SK-N-SH (cell line): ENCODE measurements around the gene MRGPRX1. TPM values are rescaled to one million over a fixed set of nuclear protein-coding genes. Genes with fewer than 3 reads are reported as not detected.

Source experiments
- CTCF ChIA-PET: fragments of 300-600, 350-600 bp; formaldehyde crosslinking; extraction: SDS; loops from one replicate; lab custom pipeline; 2021; lab: Yijun Ruan, JAX
- POLR2A ChIA-PET: fragments of 350-600 bp; sonication (Branson Sonifier 250); formaldehyde crosslinking; extraction: SDS; loops from one replicate; lab custom pipeline; 2020; ENCODE audit warnings: antibody characterized with exemption, inconsistent platforms; lab: Yijun Ruan, JAX
- DNase-seq: peaks from one replicate; pipeline ENCODE4 v3.0.0; 2012
- H2AFZ ChIP-seq: fragments of 200-600 bp; sonication (generic); 2 replicates; pipeline ENCODE4 v1.8.1; 2016; ENCODE audit warnings: antibody characterized with exemption, mild to moderate bottlenecking, low read depth
- H3F3A ChIP-seq: fragments of 200-600 bp; sonication (generic); replicated peaks from 2 replicates; pipeline ENCODE3; 2016; ENCODE audit warnings: antibody characterized with exemption, mild to moderate bottlenecking; ENCODE audit not compliant: insufficient read depth
- H3K27ac ChIP-seq, 2 experiments: fragments of 200-500 bp in 1 of 2; fragments of 200-600 bp in 1 of 2; sonication (Bioruptor generic) in 1 of 2; sonication (generic), shearing (Covaris generic) in 1 of 2; 2 replicates each; pipeline versions ENCODE4 v1.5.1 to v1.6.1; 2014 to 2016; ENCODE audit warnings: low read depth in 2 of 2, inconsistent platforms in 1 of 2, low read length in 1 of 2, mild to moderate bottlenecking in 1 of 2, mixed read lengths in 1 of 2
- H3K27me3 ChIP-seq: fragments of 200-600 bp; sonication (generic), shearing (Covaris generic); 2 replicates; pipeline ENCODE4 v1.6.1; 2016; ENCODE audit warnings: mixed run types; ENCODE audit not compliant: insufficient read depth
- H3K36me3 ChIP-seq, 2 experiments: fragments of 200-500 bp in 1 of 2; fragments of 200-600 bp in 1 of 2; sonication (Bioruptor generic) in 1 of 2; sonication (generic) in 1 of 2; replicated peaks in 1 of 2; 2 replicates each; pipeline versions ENCODE3 to v1.5.1; 2014 to 2016; ENCODE audit warnings: low read length in 1 of 2, mild to moderate bottlenecking in 1 of 2; ENCODE audit not compliant: insufficient read depth in 2 of 2, control insufficient read depth in 1 of 2
- H3K4me1 ChIP-seq, 2 experiments: fragments of 200-500 bp in 1 of 2; fragments of 200-600 bp in 1 of 2; sonication (Bioruptor generic) in 1 of 2; sonication (generic), shearing (Covaris generic) in 1 of 2; 2 replicates each; pipeline versions ENCODE4 v1.5.1 to v1.6.1; 2014 to 2016; ENCODE audit warnings: low read depth in 1 of 2, low read length in 1 of 2, mixed run types in 1 of 2; ENCODE audit not compliant: insufficient read depth in 2 of 2, control insufficient read depth in 1 of 2
- H3K4me2 ChIP-seq: fragments of 200-600 bp; sonication (generic), shearing (Covaris generic); 2 replicates; pipeline ENCODE4 v1.6.1; 2017; ENCODE audit warnings: mixed run types
- H3K4me3 ChIP-seq, 2 experiments: fragments of 200-500 bp in 1 of 2; fragments of 200-600 bp in 1 of 2; sonication (Bioruptor generic) in 1 of 2; sonication (generic), shearing (Covaris generic) in 1 of 2; 2 replicates each; pipeline versions ENCODE4 v1.5.1 to v1.8.1; 2014 to 2016; ENCODE audit warnings: low read depth in 2 of 2, inconsistent platforms in 1 of 2, low read length in 1 of 2, mild to moderate bottlenecking in 1 of 2, mixed read lengths in 1 of 2, moderate library complexity in 1 of 2
- H3K79me2 ChIP-seq: fragments of 200-600 bp; sonication (generic); 2 replicates; pipeline ENCODE4 v1.8.1; 2017; ENCODE audit warnings: mild to moderate bottlenecking; ENCODE audit not compliant: insufficient read depth
- H3K9ac ChIP-seq: fragments of 200-600 bp; sonication (generic); 2 replicates; pipeline ENCODE4 v1.6.1; 2017; ENCODE audit warnings: mixed run types
- H3K9me2 ChIP-seq: fragments of 200-600 bp; sonication (generic); 2 replicates; pipeline ENCODE4 v1.6.1; 2017; ENCODE audit warnings: mixed run types
- H3K9me3 ChIP-seq: fragments of 200-600 bp; sonication (generic); 2 replicates; pipeline ENCODE4 v1.6.1; 2017; ENCODE audit warnings: mixed run types, mild to moderate bottlenecking, moderate library complexity
- H4K20me1 ChIP-seq: fragments of 200-600 bp; sonication (generic); 2 replicates; pipeline ENCODE4 v1.6.1; 2017; ENCODE audit warnings: mild to moderate bottlenecking, mixed run types; ENCODE audit not compliant: insufficient read depth
- ELF1 ChIP-seq: IDR thresholded peaks from 2 replicates; pipeline ENCODE4 v1.4.0; 2012
- GABPA ChIP-seq: IDR thresholded peaks from 2 replicates; pipeline ENCODE4 v1.4.0; 2012; ENCODE audit warnings: low read depth, mild to moderate bottlenecking
- GATA2 ChIP-seq: sonication (generic); formaldehyde crosslinking; IDR thresholded peaks from 2 replicates; pipeline ENCODE4 v1.5.0; 2020; ENCODE audit warnings: mild to moderate bottlenecking, missing genetic modification reagents
- JUND ChIP-seq: IDR thresholded peaks from 2 replicates; pipeline ENCODE4 v1.4.0; 2012
- MXI1 ChIP-seq: IDR thresholded peaks from 2 replicates; pipeline ENCODE4 v1.6.1; 2012; ENCODE audit warnings: mild to moderate bottlenecking, low read depth, low read length, improper control_type of control experiment
- NRF1 ChIP-seq: IDR thresholded peaks from 2 replicates; pipeline ENCODE4 v1.6.1; 2012; ENCODE audit warnings: low read depth, mild to moderate bottlenecking, low read length
- POLR2AphosphoS5 ChIP-seq: IDR thresholded peaks from 2 replicates; pipeline ENCODE4 v1.6.1; 2012; ENCODE audit warnings: low read depth, low read length
- RCOR1 ChIP-seq: fragments of 150-350 bp; IDR thresholded peaks from 2 replicates; pipeline ENCODE4 v1.6.1; 2017; ENCODE audit warnings: antibody characterized with exemption, low read length
- RFX5 ChIP-seq: IDR thresholded peaks from 2 replicates; pipeline ENCODE4 v1.6.1; 2012; ENCODE audit warnings: mild to moderate bottlenecking, improper control_type of control experiment, low read length
- SMC3 ChIP-seq: IDR thresholded peaks from 2 replicates; pipeline ENCODE4 v1.6.1; 2012; ENCODE audit warnings: low read depth, low read length, improper control_type of control experiment
- TEAD4 ChIP-seq: IDR thresholded peaks from 2 replicates; pipeline ENCODE4 v1.4.0; 2012; ENCODE audit warnings: mild to moderate bottlenecking, borderline replicate concordance; ENCODE audit not compliant: insufficient read depth
- YY1 ChIP-seq: IDR thresholded peaks from 2 replicates; pipeline ENCODE4 v1.4.0; 2012; ENCODE audit warnings: low read depth, mild to moderate bottlenecking
- WGBS: methylation state at CpG from one replicate; pipeline ENCODE4 v1.1.6; 2017; ENCODE audit warnings: low lambda C conversion rate; 5-methylcytosine and 5-hydroxymethylcytosine counted together
- polyA plus RNA-seq, 3 experiments: library from polyadenylated mRNA; depleted of rRNA; stranded (reverse); fragments of >200 nt; gene quantifications; 2 replicates each; pipeline ENCODE4 v1.2.3, GENCODE V29; 2012
- TF ChIP-seq, protein P1 (sequence below): IDR thresholded peaks from 2 replicates; pipeline ENCODE4 v1.6.1; 2012; ENCODE audit warnings: mild to moderate bottlenecking, low read depth, low read length, moderate library complexity
- TF ChIP-seq, protein P2 (sequence below): IDR thresholded peaks from 2 replicates; pipeline ENCODE4 v1.4.0; 2012; ENCODE audit warnings: low read depth
- TF ChIP-seq, protein P3 (sequence below): IDR thresholded peaks from 2 replicates; pipeline ENCODE4 v1.4.0; 2012; ENCODE audit warnings: low read depth, borderline replicate concordance
- TF ChIP-seq, protein P4 (sequence below): fragments of 200-600 bp; sonication (generic); IDR thresholded peaks from 2 replicates; pipeline ENCODE4 v1.6.1; 2017; ENCODE audit warnings: antibody characterized with exemption, mild to moderate bottlenecking, moderate library complexity
- TF ChIP-seq, protein P5 (sequence below): fragments of 150-350 bp; IDR thresholded peaks from 2 replicates; pipeline ENCODE4 v1.6.1; 2017; ENCODE audit warnings: antibody characterized with exemption, low read length, low read depth, borderline replicate concordance

The MRGPRX1 gene
- polyA plus RNA-seq, 1 of the 3 experiments (the other 2 are of a cell fraction), result not detected

DNA sequence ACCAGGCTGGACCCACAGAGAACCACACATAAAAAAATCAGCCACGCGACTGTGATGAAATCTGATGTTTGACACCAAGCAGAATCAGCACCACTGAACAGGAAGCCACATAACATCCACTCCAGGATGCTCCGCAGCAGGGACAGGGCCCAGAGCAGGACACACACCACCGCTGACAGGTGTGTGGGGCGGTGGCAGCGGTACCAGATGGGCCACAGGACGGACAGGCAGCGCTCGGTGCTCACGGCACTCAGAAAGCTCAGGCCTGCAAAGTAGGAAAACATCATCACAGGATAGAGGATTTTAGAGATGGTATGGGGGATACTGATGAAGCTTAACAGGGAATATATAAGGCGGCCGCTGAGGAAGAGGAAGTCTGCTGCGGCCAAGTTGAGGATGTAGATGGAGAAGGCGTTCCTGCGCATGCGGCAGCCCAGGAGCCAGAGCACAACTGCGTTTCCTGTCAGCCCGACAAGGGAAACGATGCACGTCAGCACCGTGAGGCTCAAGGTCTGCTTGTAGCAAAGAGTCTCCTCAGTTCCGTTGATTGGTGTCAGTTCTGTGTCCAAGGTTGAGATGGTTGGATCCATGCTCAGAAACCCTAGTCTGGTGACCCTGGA is 4.9 kb downstream of the MRGPRX1 start:
- ChIA-PET POLR2A (no interaction called here), CTCF (no interaction called here)
- Histone ChIP-seq H4K20me1 (no peaks in the 10 kb centered on the region), H3K9me2 (no peaks in the 10 kb centered on the region), H3K27ac (no peak overlapping the region), H3K4me2 (no peak overlapping the region), H2AFZ (no peak overlapping the region), H3K9ac (no peak overlapping the region), H3K27me3 (peaks cover 6% of the 10 kb centered on the region; the same call in 1 of the 2 replicates), H3K9me3 (no peaks in the 10 kb centered on the region), H3K4me3 (no peak overlapping the region), H3K36me3 (no peaks in the 10 kb centered on the region), H3K79me2 (no peaks in the 10 kb centered on the region), H3K4me1 (no peaks in the 10 kb centered on the region; a peak in 1 of 4 replicates), H3F3A (no peaks in the 10 kb centered on the region)
- TF ChIP-seq POLR2AphosphoS5 (no peak), MXI1 (no peak), TEAD4 (no peak), JUND (no peak), GABPA (no peak), RCOR1 (no peak), YY1 (no peak), RFX5 (no peak), SMC3 (no peak), ELF1 (no peak), GATA2 (no peak), NRF1 (no peak)
- TF ChIP-seq, protein P1, sequence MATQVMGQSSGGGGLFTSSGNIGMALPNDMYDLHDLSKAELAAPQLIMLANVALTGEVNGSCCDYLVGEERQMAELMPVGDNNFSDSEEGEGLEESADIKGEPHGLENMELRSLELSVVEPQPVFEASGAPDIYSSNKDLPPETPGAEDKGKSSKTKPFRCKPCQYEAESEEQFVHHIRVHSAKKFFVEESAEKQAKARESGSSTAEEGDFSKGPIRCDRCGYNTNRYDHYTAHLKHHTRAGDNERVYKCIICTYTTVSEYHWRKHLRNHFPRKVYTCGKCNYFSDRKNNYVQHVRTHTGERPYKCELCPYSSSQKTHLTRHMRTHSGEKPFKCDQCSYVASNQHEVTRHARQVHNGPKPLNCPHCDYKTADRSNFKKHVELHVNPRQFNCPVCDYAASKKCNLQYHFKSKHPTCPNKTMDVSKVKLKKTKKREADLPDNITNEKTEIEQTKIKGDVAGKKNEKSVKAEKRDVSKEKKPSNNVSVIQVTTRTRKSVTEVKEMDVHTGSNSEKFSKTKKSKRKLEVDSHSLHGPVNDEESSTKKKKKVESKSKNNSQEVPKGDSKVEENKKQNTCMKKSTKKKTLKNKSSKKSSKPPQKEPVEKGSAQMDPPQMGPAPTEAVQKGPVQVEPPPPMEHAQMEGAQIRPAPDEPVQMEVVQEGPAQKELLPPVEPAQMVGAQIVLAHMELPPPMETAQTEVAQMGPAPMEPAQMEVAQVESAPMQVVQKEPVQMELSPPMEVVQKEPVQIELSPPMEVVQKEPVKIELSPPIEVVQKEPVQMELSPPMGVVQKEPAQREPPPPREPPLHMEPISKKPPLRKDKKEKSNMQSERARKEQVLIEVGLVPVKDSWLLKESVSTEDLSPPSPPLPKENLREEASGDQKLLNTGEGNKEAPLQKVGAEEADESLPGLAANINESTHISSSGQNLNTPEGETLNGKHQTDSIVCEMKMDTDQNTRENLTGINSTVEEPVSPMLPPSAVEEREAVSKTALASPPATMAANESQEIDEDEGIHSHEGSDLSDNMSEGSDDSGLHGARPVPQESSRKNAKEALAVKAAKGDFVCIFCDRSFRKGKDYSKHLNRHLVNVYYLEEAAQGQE, result no peak
- TF ChIP-seq, protein P2, sequence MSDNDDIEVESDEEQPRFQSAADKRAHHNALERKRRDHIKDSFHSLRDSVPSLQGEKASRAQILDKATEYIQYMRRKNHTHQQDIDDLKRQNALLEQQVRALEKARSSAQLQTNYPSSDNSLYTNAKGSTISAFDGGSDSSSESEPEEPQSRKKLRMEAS, result no peak
- TF ChIP-seq, protein P3, sequence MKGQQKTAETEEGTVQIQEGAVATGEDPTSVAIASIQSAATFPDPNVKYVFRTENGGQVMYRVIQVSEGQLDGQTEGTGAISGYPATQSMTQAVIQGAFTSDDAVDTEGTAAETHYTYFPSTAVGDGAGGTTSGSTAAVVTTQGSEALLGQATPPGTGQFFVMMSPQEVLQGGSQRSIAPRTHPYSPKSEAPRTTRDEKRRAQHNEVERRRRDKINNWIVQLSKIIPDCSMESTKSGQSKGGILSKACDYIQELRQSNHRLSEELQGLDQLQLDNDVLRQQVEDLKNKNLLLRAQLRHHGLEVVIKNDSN, result no peak
- TF ChIP-seq, protein P4, sequence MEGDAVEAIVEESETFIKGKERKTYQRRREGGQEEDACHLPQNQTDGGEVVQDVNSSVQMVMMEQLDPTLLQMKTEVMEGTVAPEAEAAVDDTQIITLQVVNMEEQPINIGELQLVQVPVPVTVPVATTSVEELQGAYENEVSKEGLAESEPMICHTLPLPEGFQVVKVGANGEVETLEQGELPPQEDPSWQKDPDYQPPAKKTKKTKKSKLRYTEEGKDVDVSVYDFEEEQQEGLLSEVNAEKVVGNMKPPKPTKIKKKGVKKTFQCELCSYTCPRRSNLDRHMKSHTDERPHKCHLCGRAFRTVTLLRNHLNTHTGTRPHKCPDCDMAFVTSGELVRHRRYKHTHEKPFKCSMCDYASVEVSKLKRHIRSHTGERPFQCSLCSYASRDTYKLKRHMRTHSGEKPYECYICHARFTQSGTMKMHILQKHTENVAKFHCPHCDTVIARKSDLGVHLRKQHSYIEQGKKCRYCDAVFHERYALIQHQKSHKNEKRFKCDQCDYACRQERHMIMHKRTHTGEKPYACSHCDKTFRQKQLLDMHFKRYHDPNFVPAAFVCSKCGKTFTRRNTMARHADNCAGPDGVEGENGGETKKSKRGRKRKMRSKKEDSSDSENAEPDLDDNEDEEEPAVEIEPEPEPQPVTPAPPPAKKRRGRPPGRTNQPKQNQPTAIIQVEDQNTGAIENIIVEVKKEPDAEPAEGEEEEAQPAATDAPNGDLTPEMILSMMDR, result no peak
- TF ChIP-seq, protein P5, sequence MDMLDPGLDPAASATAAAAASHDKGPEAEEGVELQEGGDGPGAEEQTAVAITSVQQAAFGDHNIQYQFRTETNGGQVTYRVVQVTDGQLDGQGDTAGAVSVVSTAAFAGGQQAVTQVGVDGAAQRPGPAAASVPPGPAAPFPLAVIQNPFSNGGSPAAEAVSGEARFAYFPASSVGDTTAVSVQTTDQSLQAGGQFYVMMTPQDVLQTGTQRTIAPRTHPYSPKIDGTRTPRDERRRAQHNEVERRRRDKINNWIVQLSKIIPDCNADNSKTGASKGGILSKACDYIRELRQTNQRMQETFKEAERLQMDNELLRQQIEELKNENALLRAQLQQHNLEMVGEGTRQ, result no peak
- DNase-seq, result no peak
- 67% methylated on average over 21 of the region's 22 CpGs for WGBS
